SW480 (cell line): Measurements from ENCODE around the gene UBR3.
A peak's percentile ranks its signal among the peaks of the same experiment; 100 is the strongest.
"Not testable (repeated sequence)": the region's sequence is repeated elsewhere in the genome, so short reads cannot be mapped to it uniquely, and the experiment has no call there.

Experiments
- DNase-seq: peaks from one replicate; pipeline ENCODE4 v3.0.0-alpha.2; 2016; ENCODE audit warnings: low spot score

The UBR3 gene, protein sequence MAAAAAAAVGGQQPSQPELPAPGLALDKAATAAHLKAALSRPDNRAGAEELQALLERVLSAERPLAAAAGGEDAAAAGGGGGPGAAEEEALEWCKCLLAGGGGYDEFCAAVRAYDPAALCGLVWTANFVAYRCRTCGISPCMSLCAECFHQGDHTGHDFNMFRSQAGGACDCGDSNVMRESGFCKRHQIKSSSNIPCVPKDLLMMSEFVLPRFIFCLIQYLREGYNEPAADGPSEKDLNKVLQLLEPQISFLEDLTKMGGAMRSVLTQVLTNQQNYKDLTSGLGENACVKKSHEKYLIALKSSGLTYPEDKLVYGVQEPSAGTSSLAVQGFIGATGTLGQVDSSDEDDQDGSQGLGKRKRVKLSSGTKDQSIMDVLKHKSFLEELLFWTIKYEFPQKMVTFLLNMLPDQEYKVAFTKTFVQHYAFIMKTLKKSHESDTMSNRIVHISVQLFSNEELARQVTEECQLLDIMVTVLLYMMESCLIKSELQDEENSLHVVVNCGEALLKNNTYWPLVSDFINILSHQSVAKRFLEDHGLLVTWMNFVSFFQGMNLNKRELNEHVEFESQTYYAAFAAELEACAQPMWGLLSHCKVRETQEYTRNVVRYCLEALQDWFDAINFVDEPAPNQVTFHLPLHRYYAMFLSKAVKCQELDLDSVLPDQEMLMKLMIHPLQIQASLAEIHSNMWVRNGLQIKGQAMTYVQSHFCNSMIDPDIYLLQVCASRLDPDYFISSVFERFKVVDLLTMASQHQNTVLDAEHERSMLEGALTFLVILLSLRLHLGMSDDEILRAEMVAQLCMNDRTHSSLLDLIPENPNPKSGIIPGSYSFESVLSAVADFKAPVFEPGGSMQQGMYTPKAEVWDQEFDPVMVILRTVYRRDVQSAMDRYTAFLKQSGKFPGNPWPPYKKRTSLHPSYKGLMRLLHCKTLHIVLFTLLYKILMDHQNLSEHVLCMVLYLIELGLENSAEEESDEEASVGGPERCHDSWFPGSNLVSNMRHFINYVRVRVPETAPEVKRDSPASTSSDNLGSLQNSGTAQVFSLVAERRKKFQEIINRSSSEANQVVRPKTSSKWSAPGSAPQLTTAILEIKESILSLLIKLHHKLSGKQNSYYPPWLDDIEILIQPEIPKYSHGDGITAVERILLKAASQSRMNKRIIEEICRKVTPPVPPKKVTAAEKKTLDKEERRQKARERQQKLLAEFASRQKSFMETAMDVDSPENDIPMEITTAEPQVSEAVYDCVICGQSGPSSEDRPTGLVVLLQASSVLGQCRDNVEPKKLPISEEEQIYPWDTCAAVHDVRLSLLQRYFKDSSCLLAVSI (N-terminal part only)

DNA sequence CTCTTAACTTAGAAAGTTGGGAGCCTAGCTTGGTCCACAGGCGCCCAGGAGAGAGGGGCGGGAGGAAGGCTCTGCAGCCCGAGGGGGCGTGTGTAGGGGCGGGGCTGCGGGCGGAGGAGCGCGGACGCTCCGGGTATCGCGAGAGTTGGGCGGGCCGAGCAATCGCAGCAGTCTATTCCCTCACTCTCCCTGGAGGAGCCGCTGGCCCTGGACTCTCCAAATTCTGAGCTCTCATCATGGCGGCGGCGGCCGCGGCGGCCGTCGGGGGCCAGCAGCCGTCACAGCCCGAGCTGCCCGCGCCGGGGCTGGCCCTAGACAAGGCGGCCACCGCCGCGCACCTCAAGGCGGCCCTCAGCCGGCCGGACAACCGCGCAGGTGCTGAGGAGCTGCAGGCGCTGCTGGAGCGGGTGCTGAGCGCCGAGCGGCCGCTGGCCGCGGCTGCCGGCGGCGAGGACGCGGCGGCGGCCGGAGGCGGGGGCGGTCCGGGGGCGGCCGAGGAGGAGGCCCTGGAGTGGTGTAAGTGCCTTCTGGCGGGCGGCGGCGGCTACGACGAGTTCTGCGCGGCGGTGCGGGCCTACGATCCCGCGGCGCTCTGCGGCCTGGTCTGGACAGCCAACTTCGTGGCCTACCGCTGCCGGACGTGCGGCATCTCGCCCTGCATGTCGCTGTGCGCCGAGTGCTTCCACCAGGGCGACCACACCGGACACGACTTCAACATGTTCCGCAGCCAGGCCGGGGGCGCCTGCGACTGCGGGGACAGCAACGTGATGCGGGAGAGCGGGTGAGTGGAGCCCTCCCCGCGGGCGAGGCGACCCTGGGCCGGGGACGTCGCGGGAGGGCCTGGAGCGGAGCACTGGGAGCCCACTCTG is at the start of gene UBR3:
UBR3 (plus strand) TSS at position 183 of the 869 bp plus-strand sequence; CDS start at position 237, 54 bp downstream.
- DNase-seq: peak; percentile 92

DNA sequence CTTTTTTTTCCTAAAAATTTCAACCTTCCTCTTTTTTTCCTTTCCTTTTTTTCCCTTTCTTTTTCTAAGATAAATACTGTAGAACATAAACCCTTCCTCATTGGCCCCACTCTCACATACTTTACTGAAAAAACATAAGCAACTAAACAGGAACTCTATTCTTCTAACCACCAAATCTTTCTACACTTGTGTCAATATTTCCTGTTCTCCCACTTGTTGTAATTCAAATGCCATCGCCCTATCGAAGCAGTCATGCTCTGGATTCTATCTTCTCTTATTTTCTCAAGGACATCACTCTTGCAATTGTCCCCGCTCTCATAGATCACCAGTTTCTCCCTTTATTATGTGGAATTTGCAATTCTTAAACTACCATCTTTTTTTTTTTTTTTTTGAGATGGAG is 48.8 kb upstream of the UBR3 start:
- no peak for DNase-seq

DNA sequence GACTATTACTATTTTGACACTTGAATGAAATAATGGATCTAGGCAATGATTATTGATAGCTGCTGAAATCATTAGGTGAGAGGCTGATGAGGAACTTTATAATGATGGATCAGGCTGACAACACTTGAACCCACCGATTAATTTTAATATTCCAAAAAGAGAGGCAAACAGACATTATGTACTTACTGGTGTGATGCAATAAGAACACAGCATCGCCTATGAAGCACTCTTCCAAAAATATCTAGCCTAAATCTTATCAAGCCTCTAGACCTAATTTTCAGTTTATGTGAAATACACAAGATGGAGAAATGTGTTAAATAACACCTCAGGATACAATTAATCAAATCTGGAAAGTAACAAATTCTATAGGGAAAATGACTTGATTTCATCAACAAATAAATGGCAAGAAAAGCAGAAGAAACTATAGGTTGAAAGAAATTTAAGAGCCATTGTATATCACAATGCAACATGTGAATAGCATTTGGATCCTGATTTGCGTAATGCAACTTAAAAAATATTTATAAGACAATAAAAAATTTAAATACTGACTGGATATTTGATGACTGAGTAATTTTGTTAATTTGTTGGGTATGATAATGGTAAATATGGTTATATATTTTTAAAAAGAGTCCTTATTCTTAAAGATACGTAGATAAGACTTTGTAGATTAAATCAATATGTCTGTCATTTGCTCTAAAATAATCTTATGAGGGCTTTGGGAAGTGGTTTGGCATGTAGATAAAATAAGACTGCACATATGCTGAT is 45.8 kb upstream of the UBR3 start:
- no peak for DNase-seq

DNA sequence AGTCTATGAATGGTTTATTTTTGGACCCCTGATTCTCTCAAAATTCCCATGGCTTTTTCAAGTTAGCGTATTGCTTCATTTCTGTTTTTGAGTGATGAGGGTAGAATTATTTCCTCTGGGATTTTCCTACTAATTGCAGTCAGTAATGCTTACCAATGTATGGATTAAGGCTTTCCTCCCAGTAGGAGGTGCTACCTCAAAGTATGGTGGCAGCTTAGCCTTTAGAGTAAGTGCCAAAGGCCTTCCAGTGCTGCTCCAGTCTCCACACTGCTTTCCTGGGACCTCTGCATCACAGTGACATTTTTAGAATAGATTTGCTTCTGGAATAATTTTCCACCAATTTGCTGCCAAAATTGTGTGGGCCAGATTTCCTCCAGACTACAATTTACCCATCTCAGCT is 44.7 kb upstream of the UBR3 start:
- no peak for DNase-seq

DNA sequence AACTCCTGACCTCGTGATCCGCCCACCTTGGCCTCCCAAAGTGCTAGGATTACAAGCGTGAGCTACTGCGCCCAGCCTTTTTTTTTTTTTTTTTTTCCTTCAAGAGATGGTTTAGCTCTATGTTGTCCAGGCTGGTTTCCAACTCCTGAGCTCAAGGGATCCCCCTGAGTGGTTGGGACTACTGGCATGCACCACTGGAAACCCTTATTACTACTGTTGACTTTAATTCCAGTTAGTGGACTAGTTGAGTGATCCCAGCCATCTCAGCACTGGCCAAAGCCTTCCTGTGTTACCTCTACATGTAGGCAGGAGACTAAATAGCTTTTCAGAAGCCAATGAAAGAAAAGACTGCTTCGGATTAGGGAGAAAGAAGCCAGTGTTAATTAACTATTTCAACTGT is 36.7 kb upstream of the UBR3 start:
- no peak for DNase-seq

DNA sequence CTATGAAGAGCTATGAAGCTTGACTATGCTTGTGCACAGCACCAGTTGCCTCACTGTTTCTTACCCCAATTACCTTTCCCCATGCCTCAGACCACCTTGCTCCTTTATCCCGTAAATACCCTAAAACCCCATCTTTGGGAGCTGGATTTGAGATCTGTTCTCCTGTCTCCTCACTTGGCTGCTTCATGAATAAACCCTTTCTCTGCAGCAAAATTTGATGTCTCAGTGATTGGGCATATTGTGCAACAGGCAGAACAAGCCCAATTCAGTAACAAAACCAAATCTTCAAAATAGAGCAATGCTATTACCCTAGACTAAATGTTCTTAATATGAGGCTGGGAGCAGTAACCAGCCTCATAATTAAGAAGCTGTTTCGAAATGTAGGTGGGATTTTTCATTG is 32.1 kb upstream of the UBR3 start:
- DNase-seq: no peak

DNA sequence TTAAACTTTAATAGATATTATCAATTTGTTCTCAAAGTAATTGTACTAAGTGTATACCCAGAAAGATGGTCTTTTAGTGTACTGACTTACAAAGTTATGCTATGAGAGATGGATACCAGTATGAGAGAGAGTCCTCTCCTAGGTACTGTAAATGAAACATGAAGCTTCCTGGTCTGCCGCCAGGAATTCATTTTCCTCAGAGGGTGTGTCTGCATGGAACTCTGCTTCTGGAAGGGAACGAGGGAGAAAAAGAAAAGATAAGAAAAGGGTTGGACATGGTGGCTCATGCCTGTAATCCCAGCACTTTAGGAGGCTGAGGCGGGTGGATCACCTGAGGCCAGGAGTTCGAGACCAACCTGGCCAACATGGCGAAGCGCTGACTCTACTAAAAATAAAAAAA is 30.8 kb upstream of the UBR3 start:
- no peak for DNase-seq

DNA sequence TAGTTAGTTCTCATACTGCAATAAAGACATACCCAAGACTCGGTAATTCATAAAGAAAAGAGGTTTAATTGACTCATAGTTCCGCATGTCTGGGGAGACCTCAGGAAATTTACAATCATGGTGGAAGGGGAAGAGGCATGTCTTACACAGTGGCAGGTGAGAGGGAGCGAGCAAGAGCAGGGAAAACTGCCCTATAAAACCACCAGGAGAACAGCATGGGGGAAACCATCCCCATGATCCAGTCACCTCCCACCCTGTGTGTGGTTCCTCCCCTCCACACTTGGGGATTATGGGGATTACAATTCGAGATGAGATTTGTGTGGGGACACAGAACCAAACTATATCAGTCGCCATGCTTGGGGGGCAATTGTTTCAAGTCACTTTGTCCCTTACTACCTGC is 29.7 kb upstream of the UBR3 start:
- DNase-seq: no peak

DNA sequence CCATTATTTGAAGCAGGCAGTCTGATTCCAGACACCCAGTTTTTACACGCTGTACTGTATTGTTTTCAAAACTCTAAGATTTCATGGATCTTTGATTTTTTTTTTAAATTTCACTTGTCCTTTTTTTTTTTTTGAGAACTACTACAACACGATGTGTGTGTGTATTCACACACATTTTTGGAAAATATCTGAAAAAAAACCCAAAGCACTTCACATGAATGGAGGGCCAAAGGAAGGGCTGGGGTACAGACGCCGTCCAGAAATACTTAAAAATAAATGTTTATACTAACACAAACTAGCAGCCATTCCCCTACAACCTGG is 28.9 kb upstream of the UBR3 start:
- no peak for DNase-seq

DNA sequence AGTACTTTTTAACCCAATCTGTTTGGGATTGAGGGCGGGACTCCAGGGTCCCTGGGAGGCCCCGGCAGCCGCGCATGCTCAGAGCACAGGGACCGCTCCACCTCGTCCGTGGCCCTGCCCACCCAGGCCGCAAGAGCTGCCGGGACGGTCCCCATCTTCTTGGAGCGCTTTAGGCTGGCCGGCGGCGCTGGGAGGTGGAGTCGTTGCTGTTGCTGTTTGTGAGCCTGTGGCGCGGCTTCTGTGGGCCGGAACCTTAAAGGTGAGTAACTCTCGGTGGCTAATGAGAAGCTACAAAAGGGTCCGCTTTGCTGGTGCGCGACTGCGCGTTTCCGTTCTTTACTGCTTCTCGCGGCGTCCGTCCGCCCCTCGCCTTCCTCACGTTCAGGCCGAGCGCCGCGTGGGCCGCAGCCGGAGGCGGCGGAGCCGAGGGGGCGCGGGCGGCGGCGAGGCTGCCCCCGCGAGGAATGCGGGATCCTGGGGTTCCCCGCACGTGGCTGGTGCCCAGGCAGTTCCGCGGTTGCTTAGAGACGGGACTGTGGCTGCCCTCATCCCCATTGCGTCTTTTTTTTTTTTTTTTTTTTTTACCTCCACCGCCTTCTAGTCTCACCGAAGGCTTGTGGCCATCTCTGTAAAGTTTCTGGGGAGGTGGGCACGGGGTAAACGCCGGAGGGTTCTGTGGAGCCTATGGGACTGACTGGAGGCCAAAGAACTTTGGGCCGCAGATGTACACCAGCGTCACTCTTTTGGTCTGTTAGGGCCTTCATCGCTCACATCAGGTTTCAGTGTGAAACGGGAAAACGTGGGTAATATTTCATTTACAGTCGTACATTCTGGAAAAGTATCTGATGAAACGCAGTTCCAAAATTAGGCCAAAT is 28.3 kb upstream of the UBR3 start, which contains the start of gene SSB:
SSB (plus strand) TSS at position 154 of the 875 bp plus-strand sequence. CDS start 2,090 bp downstream, outside the sequence.
- peak; percentile 94 for DNase-seq

DNA sequence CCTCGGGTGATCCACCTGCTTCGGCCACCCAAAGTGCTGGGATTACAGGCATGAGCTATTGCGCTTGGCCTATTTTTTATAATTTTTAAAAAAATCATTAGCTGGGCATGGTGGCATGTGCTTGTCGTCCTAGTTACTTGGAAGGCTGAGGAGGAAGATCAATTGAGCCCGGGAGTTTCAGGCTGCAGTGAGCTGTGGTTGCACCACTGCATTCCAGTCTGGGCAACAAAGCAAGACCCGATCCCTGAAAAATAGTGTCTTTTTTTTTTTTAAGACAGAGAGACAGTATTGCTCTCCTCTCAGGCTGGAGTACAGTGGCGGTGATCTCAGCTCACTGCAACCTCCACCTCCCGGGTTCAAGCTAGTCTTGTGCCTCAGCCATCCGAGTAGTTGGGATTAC is 23.8 kb upstream of the UBR3 start:
- DNase-seq: no peak

DNA sequence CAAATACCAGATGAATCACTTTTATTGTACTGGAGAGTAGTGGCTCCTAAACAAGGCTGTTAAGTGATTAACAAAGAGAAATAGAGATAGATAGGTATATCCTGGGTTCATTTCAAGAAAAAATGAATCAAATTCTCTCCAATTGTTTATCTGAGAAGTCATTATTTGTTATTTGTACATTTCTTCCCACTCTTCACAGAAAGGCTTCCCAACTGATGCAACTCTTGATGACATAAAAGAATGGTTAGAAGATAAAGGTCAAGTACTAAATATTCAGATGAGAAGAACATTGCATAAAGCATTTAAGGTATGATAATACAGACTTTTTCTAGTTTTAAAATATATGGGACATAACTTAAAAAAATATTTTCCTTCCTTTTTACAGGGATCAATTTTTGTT is 20.7 kb upstream of the UBR3 start:
- no peak for DNase-seq

DNA sequence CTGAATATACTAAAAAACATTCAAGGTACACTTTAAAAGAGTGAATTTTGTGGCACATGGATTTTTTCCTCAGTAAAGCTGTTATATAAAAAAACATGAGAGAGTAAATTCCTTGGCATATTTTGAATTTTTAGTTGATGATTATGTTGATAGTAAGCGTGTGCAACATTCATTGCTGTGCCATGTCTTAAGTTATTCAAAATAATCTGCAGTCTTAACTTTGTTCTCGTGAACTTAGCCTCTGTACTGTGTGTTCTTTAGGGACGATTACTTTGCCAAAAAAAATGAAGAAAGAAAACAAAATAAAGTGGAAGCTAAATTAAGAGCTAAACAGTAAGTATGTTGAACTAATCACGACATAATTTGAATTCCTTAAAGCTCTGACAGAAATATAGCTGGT is 19.0 kb upstream of the UBR3 start:
- DNase-seq: no peak

DNA sequence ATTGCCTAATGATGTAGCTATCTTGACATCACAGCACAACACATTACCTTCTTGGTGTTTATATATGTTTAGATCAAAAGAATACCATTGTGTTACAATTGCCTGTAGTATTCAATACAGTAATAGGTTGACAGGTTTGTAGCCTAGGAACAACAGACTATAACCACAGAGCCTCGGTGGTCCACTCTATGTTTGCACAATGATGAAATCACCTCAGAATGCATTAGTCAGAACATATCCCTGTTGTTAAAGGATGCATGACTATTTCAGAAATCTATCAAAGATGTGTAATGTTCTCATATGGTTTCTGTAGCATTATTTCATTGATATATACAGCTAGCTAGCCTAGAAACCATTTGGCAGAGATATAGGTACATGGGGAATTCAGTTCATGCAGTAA is 11.4 kb upstream of the UBR3 start:
- peak; percentile 53 for DNase-seq

DNA sequence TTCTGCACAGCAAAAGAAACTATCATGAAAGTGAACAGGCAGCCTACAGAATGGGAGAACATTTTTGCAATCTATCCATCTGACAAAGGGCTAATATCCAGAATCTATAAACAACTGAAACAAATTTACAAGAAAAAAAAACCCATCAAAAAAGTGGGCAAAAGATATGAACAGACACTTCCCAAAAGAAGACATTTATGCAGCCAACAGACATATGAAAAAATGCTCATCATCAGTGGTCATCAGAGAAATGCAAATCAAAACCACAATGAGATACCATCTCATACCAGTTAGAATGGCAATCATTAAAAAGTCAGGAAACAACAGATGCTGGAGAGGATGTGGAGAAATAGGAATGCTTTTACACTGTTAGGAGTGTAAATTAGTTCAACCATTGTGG is 10.3 kb upstream of the UBR3 start:
- DNase-seq: not testable (repeated sequence)

DNA sequence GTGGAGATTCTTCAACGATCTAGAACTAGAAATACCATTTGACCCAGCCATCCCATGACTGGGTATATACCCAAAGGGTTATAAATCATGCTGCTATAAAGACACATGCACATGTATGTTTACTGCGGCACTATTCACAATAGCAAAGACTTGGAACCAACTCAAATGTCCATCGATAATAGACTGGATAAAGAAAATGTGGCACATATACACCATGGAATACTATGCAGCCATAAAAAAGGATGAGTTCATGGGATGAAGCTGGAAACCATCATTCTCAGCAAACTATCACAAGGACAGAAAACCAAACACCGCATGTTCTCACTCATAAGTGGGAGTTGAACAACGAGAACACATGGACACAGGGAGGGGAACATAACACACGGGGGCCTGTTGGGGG is 9.9 kb upstream of the UBR3 start:
- DNase-seq: not testable (repeated sequence)

DNA sequence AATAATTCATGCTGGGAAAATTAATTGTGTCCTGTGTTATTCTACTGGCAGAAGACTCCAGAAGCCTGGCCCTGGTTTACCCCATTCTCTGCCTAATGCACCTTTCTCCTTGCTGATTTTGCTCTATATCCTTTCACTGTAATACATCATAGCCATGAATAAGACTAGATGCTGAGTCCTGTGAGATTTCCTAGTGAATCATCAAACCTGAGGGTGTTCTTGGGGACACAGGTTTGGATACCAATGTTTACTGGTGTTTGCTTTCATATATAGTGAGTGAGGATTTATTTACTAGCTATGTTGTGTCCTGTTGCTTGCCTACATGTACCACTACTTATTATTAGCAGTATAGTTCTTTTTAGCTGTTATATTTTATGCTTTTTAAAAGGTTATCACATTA is 9.0 kb upstream of the UBR3 start:
- no peak for DNase-seq

DNA sequence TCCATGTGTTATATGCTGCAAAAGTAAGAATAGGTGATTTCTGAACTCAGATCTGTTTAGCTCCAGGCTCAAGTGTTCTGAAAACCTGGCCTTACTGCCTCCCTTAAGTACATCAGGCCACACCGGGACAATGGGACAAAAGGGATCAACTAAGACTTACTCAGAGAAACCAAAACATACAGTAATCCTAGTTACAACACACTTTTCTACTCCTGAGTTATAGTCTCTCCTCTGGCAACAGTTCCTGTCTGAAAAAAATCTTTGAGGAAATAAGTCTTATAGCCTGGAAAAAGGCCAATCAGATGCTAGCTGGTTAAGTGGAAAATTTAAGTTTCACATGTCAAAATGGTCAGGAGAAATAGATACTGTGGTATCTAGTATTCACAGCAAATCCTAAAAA is 8.1 kb upstream of the UBR3 start:
- DNase-seq: no peak

DNA sequence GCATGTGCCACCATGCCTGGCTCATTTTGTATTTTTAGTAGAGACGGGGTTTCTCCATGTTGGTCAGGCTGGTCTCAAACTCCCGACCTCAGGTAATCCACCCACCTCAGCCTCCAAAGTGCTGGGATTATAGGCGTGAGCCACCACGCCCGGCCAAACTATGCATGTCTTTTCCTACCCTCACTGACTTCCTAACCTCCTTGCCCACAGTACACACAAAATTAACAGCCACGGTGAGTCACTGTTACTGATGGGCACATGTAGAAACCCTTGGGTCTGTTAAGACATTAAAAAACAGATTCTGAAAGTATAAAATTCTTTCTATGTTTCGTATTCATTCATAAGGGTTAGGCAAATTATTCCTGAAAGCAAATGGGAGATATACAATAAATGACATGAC is 7.2 kb upstream of the UBR3 start:
- DNase-seq: peak; percentile 54

DNA sequence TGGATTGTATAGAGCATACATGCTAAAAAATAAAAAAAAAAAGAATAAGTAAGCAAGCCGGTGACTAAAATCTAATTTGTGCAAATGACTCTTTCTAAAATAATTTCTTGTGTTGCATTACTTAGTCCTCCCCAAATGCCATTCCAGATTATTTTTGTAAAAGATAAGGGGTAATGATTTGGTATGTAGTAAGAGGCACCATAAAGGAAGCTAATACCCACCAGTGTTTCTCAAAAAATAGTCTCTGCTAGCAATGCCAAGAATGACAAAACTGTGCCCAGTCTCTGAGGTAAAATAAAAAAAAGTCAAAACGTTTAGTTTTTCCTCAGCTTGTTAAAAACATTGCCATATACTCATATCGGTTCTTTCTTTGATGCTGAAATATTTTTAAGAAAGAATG is 5.2 kb upstream of the UBR3 start:
- DNase-seq: no peak
